ENCODE data around the gene ATXN7L3. TPM values are rescaled to one million over a fixed set of nuclear protein-coding genes. Genes with fewer than 3 reads are reported as not detected.

ATXN7L3 gene
- total and polyA plus RNA-seq, 10 of the 15 experiments (the other 5 are each of a cell fraction or from before 2014, with no cell fraction given) = 0.71 to 78.7 (median 32.7) TPM

DNA sequence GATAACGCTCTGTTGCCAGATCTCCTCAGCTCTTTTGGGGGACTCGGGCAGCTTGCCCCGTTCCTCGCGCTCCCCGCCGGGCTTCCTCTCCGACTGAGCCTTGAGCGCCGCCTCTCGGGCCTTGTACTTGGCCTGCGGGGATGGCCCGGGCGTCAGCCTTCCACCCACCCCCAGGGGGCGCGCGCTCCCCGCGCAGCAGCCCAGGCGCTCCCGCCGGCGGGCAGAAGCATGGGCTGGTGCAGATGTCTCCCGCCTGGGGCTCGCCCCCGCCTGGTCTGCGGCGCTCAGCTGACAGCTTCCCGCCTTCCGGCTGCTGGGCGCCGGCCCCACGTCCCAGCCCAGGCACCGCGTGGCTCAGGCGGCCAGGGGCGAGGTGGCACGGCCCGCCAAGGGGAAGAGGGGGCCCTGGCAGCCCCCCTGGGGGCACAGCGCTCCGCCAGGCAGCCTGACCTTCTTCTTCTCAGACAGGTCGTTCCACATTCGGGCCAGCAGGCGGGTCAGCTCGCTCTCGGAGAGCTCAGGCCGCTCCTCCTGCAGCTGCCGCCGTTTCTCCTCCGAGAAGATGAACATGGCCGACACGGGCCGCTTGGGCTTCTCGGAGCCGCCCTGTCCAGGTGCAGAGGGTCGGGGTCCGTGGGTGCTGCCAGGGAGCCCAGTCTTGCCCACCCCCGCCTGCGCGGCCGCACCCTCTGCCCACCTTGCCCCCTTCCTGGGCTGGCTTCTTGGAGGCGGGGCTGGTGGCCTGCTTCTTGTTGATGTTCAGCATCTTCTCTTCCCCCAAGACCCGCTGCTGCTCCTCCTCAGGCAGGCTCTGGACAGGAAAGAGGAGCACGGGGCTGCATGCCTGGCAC is 10.9 kb upstream of the ATXN7L3 start (continued):
- TF ChIP-seq, protein P1, sequence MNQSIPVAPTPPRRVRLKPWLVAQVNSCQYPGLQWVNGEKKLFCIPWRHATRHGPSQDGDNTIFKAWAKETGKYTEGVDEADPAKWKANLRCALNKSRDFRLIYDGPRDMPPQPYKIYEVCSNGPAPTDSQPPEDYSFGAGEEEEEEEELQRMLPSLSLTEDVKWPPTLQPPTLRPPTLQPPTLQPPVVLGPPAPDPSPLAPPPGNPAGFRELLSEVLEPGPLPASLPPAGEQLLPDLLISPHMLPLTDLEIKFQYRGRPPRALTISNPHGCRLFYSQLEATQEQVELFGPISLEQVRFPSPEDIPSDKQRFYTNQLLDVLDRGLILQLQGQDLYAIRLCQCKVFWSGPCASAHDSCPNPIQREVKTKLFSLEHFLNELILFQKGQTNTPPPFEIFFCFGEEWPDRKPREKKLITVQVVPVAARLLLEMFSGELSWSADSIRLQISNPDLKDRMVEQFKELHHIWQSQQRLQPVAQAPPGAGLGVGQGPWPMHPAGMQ (IDR thresholded peaks at IDR 0.05; ENCODE audit: borderline replicate concordance) = no peak
- TF ChIP-seq SUPT20H (IDR thresholded peaks at IDR 0.05; ENCODE audit: borderline replicate concordance, control insufficient read depth, low read depth, low read length) (no peak), GATAD2B (conservative IDR thresholded peaks at IDR 0.05; ENCODE audit: low read depth) (peak; percentile 86; the same call in 1 of the 2 replicates), CHD2 (IDR thresholded peaks at IDR 0.05; ENCODE audit: borderline replicate concordance, low read depth, low read length) (peak; percentile 41; the same call in 1 of the 2 replicates), TCF7 (IDR thresholded peaks at IDR 0.05; ENCODE audit: borderline replicate concordance) (no peak), KLF5 (IDR thresholded peaks at IDR 0.05; ENCODE audit: partially characterized antibody) (peak; percentile 49), LARP7 (IDR thresholded peaks at IDR 0.05) (peak; percentile 87), SRF (IDR thresholded peaks at IDR 0.05; ENCODE audit: low read depth in 2 of 2, low read length in 2 of 2) (peak in 1 of 2 experiments; percentile 55; a peak in 1 of 4 replicates), DPF2 (IDR thresholded peaks at IDR 0.05) (0 out of 2 replicates have a peak, but pooled peaks have one; percentile 63), BACH1 (IDR thresholded peaks at IDR 0.05; ENCODE audit: borderline replicate concordance) (0 out of 2 replicates have a peak, but pooled peaks have one; percentile 62), MEF2A (IDR thresholded peaks at IDR 0.05; ENCODE audit: insufficient read depth, low read depth, low read length) (peak; percentile 55; the same call in 1 of the 2 replicates), NRF1 (conservative IDR thresholded peaks at IDR 0.05; ENCODE audit: low read depth, low read length) (no peak), ZNF384 (IDR thresholded peaks at IDR 0.05; ENCODE audit: borderline replicate concordance, low read depth, low read length) (no peak), PAX5 (IDR thresholded peaks at IDR 0.05; ENCODE audit: borderline replicate concordance, low read depth, low read length) (no peak; the same call in 1 of the 2 replicates), ZNF622 (IDR thresholded peaks at IDR 0.05) (no peak), ASH2L (IDR thresholded peaks at IDR 0.05; ENCODE audit: borderline replicate concordance, low read depth) (no peak), EP300 (IDR thresholded peaks at IDR 0.05; ENCODE audit: borderline replicate concordance in 1 of 2, control insufficient read depth in 1 of 2, low read depth in 2 of 2, low read length in 2 of 2) (no peak), RUNX3 (IDR thresholded peaks at IDR 0.05; ENCODE audit: low read length) (no peak)
- TF ChIP-seq, protein P2, sequence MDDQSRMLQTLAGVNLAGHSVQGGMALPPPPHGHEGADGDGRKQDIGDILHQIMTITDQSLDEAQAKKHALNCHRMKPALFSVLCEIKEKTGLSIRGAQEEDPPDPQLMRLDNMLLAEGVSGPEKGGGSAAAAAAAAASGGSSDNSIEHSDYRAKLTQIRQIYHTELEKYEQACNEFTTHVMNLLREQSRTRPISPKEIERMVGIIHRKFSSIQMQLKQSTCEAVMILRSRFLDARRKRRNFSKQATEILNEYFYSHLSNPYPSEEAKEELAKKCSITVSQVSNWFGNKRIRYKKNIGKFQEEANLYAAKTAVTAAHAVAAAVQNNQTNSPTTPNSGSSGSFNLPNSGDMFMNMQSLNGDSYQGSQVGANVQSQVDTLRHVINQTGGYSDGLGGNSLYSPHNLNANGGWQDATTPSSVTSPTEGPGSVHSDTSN (IDR thresholded peaks at IDR 0.05; ENCODE audit: insufficient replicate concordance, low read depth, low read length) = peak; percentile 73
- TF ChIP-seq, protein P3, sequence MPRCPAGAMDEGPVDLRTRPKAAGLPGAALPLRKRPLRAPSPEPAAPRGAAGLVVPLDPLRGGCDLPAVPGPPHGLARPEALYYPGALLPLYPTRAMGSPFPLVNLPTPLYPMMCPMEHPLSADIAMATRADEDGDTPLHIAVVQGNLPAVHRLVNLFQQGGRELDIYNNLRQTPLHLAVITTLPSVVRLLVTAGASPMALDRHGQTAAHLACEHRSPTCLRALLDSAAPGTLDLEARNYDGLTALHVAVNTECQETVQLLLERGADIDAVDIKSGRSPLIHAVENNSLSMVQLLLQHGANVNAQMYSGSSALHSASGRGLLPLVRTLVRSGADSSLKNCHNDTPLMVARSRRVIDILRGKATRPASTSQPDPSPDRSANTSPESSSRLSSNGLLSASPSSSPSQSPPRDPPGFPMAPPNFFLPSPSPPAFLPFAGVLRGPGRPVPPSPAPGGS (IDR thresholded peaks at IDR 0.05; ENCODE audit: borderline replicate concordance, insufficient read depth, low read depth, low read length, poor library complexity, severe bottlenecking) = peak; percentile 65
- TF ChIP-seq, protein P4, sequence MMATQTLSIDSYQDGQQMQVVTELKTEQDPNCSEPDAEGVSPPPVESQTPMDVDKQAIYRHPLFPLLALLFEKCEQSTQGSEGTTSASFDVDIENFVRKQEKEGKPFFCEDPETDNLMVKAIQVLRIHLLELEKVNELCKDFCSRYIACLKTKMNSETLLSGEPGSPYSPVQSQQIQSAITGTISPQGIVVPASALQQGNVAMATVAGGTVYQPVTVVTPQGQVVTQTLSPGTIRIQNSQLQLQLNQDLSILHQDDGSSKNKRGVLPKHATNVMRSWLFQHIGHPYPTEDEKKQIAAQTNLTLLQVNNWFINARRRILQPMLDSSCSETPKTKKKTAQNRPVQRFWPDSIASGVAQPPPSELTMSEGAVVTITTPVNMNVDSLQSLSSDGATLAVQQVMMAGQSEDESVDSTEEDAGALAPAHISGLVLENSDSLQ (IDR thresholded peaks at IDR 0.05) = 0 out of 2 replicates have a peak, but pooled peaks have one; percentile 11
- TF ChIP-seq, protein P5, sequence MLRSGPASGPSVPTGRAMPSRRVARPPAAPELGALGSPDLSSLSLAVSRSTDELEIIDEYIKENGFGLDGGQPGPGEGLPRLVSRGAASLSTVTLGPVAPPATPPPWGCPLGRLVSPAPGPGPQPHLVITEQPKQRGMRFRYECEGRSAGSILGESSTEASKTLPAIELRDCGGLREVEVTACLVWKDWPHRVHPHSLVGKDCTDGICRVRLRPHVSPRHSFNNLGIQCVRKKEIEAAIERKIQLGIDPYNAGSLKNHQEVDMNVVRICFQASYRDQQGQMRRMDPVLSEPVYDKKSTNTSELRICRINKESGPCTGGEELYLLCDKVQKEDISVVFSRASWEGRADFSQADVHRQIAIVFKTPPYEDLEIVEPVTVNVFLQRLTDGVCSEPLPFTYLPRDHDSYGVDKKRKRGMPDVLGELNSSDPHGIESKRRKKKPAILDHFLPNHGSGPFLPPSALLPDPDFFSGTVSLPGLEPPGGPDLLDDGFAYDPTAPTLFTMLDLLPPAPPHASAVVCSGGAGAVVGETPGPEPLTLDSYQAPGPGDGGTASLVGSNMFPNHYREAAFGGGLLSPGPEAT (IDR thresholded peaks at IDR 0.05; ENCODE audit: low read depth) = no peak; the same call in 1 of the 2 replicates
